Sigmoid colon (tissue), 7 donors: Measurements from ENCODE around the gene COQ7. TPM values are rescaled to one million over a fixed set of nuclear protein-coding genes. Genes with fewer than 3 reads are reported as not detected.

Experiments used
- DNase-seq: peaks from one replicate; pipeline ENCODE4 v3.0.0-alpha.2; 2019
- H3K27ac ChIP-seq, 4 donors: fragments of 200-600 bp; sonication (generic); one replicate each; pipeline ENCODE4 v1.5.1; 2016 to 2019; ENCODE audit warnings: mild to moderate bottlenecking in 1 of 4
- H3K27me3 ChIP-seq, 3 donors: fragments of 200-600 bp; sonication (generic); one replicate each; pipeline ENCODE4 v1.5.1; 2019; ENCODE audit warnings: mild to moderate bottlenecking in 1 of 3
- H3K36me3 ChIP-seq, 4 donors: fragments of 200-600 bp; sonication (generic); one replicate each; pipeline ENCODE4 v1.5.1; 2016 to 2019
- H3K4me1 ChIP-seq, 4 donors: fragments of 200-600 bp; sonication (generic); one replicate each; pipeline ENCODE4 v1.5.1; 2017 to 2019
- H3K4me3 ChIP-seq, 4 donors: fragments of 200-600 bp; sonication (generic); one replicate each; pipeline ENCODE4 v1.5.1; 2017 to 2019; ENCODE audit warnings: mild to moderate bottlenecking in 2 of 4, moderate library complexity in 1 of 4
- H3K9me3 ChIP-seq, 4 donors: fragments of 200-600 bp in 3 of 4; sonication (generic) in 3 of 4; one replicate each; pipeline versions ENCODE4 v1.5.1 to v1.6.1; 2013 to 2019
- CTCF ChIP-seq, 4 experiments: fragments of 450-650 bp in 3 of 4; fragments of 200-600 bp in 1 of 4; IDR thresholded peaks; one replicate each; pipeline ENCODE4 v1.5.1; 2016 to 2019; ENCODE audit warnings: antibody characterized with exemption in 4 of 4, mild to moderate bottlenecking in 3 of 4, moderate library complexity in 2 of 4
- EP300 ChIP-seq, 4 donors: sonication (generic); formaldehyde crosslinking; IDR thresholded peaks; one replicate each; pipeline ENCODE4 v1.6.1; 2017; ENCODE audit warnings: antibody characterized with exemption in 4 of 4
- POLR2A ChIP-seq, 2 donors: fragments of 450-650 bp; IDR thresholded peaks; one replicate each; pipeline ENCODE4 v1.6.1; 2016; ENCODE audit warnings: antibody characterized with exemption in 2 of 2, mild to moderate bottlenecking in 2 of 2, moderate library complexity in 2 of 2
- POLR2AphosphoS5 ChIP-seq, 4 donors: sonication (generic); formaldehyde crosslinking; IDR thresholded peaks; one replicate each; pipeline ENCODE4 v1.6.1; 2017; ENCODE audit warnings: antibody characterized with exemption in 4 of 4
- WGBS, 2 donors: extraction: QIAGEN DNeasy Blood & Tissue Kit; methylation state at CpG; one replicate each; pipeline ENCODE4 v1.1.7; 2013; 5-methylcytosine and 5-hydroxymethylcytosine counted together
- intact Hi-C: fragments of 100-400 bp; cut with DNase I; formaldehyde crosslinking; loops from one replicate; pipeline ENCODE4 v1.15.1; 2023
- polyA plus RNA-seq, 3 donors: library from polyadenylated mRNA; stranded (reverse); fragments of 200-250 nt; gene quantifications; one replicate each; pipeline ENCODE4 v1.2.3, GENCODE V29; 2013
- total RNA-seq, 4 donors: library from RNA; depleted of rRNA; stranded (reverse); fragments of >200 nt; gene quantifications; one replicate each; pipeline ENCODE4 v1.1.0, GENCODE V29; 2016
- donor health status: healthy with polysubstance abuse.
- donor health status: Bipolar disorder and iron deficiency.
- donor health status: healthy.

The COQ7 gene
- total RNA-seq (10 to 100 TPM; 17.1 to 21.3 (median 18.8) TPM), polyA plus RNA-seq (10 to 100 TPM; 14.4 to 22.2 (median 21.5) TPM)

- Histone ChIP-seq H3K4me1 (peaks cover 0 to 21% (median 15%) of the 10 kb centered on the region in 4 donors), H3K36me3 (peaks cover 0 to 15% (median 2%) of the 10 kb centered on the region in 4 donors), H3K4me3 (peak within 1 kb of the TSS; percentile 61 to 89 (median 79)), H3K27ac (peak within 1 kb of the TSS; percentile 97 to 99 (median 98)), H3K9me3 (no peaks in the 10 kb centered on the region), H3K27me3 (no peaks in the 10 kb centered on the region)
- intact Hi-C loops = loop anchor here (5.0 to 10.0 kb wide), 4 partner anchors 45 to 455 kb away; partner anchors contain the start of genes CCP110, GDE1, ITPRIPL2 and RPS15A
- 0 to 1% methylated on average over 68 of the region's 68 CpGs for WGBS, 2 donors
- peak; percentile 99 for DNase-seq
- TF ChIP-seq CTCF (IDR thresholded peaks at IDR 0.05) = no peak
- peak in 2 of 4 donors; percentile 34 to 42 for TF ChIP-seq EP300 (IDR thresholded peaks at IDR 0.05)
- TF ChIP-seq POLR2A (IDR thresholded peaks at IDR 0.05) = peak; percentile 8 to 62
- TF ChIP-seq POLR2AphosphoS5 (IDR thresholded peaks at IDR 0.05) = peak; percentile 76 to 86 (median 84)
Observed at GRCh38 chr16:19067349-19068236, at the start of gene COQ7. COQ7 (plus strand) TSS chr16:19067614; CDS start chr16:19067665, 51 bp downstream.

- Histone ChIP-seq H3K36me3 (no peaks in the 10 kb centered on the region), H3K27ac (no peak overlapping the region), H3K9me3 (no peaks in the 10 kb centered on the region), H3K4me1 (no peaks in the 10 kb centered on the region), H3K4me3 (no peak overlapping the region), H3K27me3 (no peaks in the 10 kb centered on the region)
- intact Hi-C loops = no loop called here
- WGBS, 2 donors = 70 to 88% methylated on average over 4 of the region's 4 CpGs
- TF ChIP-seq CTCF (IDR thresholded peaks at IDR 0.05) (no peak), POLR2A (IDR thresholded peaks at IDR 0.05) (no peak), EP300 (IDR thresholded peaks at IDR 0.05) (no peak), POLR2AphosphoS5 (IDR thresholded peaks at IDR 0.05) (no peak)
- no peak for DNase-seq
Observed at GRCh38 chr16:19020689-19021088, 46.7 kb upstream of the COQ7 start.

- TF ChIP-seq POLR2AphosphoS5 (IDR thresholded peaks at IDR 0.05) = no peak
- TF ChIP-seq POLR2A (IDR thresholded peaks at IDR 0.05) = no peak
- no peak for TF ChIP-seq CTCF (IDR thresholded peaks at IDR 0.05)
- WGBS, 2 donors = 87 to 95% methylated on average over 4 of the region's 4 CpGs
- no peak for DNase-seq
- no peaks in the 10 kb centered on the region for H3K27me3 ChIP-seq
- no peak overlapping the region for H3K27ac ChIP-seq
- no peaks in the 10 kb centered on the region for H3K36me3 ChIP-seq
- intact Hi-C loops = no loop called here
- no peaks in the 10 kb centered on the region for H3K9me3 ChIP-seq
- H3K4me1 ChIP-seq = no peaks in the 10 kb centered on the region
- H3K4me3 ChIP-seq = no peak overlapping the region
Observed at GRCh38 chr16:19021747-19022146, 45.7 kb upstream of the COQ7 start.

- Histone ChIP-seq H3K4me1 (no peaks in the 10 kb centered on the region), H3K36me3 (no peaks in the 10 kb centered on the region), H3K27ac (no peak overlapping the region), H3K27me3 (no peaks in the 10 kb centered on the region), H3K9me3 (no peaks in the 10 kb centered on the region), H3K4me3 (no peak overlapping the region)
- intact Hi-C loops = no loop called here
- WGBS, 2 donors = 11 to 56% methylated on average over 3 of the region's 3 CpGs
- no peak for DNase-seq
- TF ChIP-seq POLR2AphosphoS5 (IDR thresholded peaks at IDR 0.05) (no peak), CTCF (IDR thresholded peaks at IDR 0.05) (no peak), POLR2A (IDR thresholded peaks at IDR 0.05) (no peak), EP300 (IDR thresholded peaks at IDR 0.05) (no peak)
Observed at GRCh38 chr16:19027416-19027815, 40.0 kb upstream of the COQ7 start.
